Parathyroid adenoma (tissue), 2 donors: ENCODE measurements around the gene GRIA4.

Experiments used
- H2AFZ ChIP-seq: fragments of 300-600 bp; sonication (generic); one replicate; pipeline ENCODE4 v1.7.0; 2017; ENCODE audit warnings: antibody characterized with exemption, mild to moderate bottlenecking
- H3K27ac ChIP-seq: fragments of 300-600 bp; sonication (generic); one replicate; pipeline ENCODE4 v1.7.0; 2017
- H3K27me3 ChIP-seq: fragments of 300-600 bp; sonication (generic); one replicate; pipeline ENCODE4 v1.7.0; 2017; ENCODE audit warnings: low read length; ENCODE audit not compliant: control insufficient read depth, insufficient read depth
- H3K36me3 ChIP-seq: fragments of 300-600 bp; sonication (generic); one replicate; pipeline ENCODE4 v1.7.0; 2017; ENCODE audit warnings: low read length; ENCODE audit not compliant: control insufficient read depth, insufficient read depth
- H3K4me1 ChIP-seq: fragments of 300-600 bp; sonication (generic); one replicate; pipeline ENCODE4 v1.7.0; 2017; ENCODE audit warnings: control low read depth
- H3K4me2 ChIP-seq: fragments of 300-600 bp; sonication (generic); one replicate; pipeline ENCODE4 v1.7.0; 2017; ENCODE audit warnings: low read length
- H3K4me3 ChIP-seq: fragments of 300-600 bp; sonication (generic); one replicate; pipeline ENCODE4 v1.7.0; 2017; ENCODE audit warnings: low read depth, low read length
- H3K79me2 ChIP-seq: fragments of 300-600 bp; sonication (generic); one replicate; pipeline ENCODE4 v1.7.0; 2017; ENCODE audit warnings: control low read depth
- H3K9ac ChIP-seq: fragments of 300-600 bp; sonication (generic); one replicate; pipeline ENCODE4 v1.7.0; 2017; ENCODE audit warnings: mild to moderate bottlenecking
- H3K9me3 ChIP-seq: fragments of 300-600 bp; sonication (generic); one replicate; pipeline ENCODE4 v1.7.0; 2017; ENCODE audit warnings: low read length; ENCODE audit not compliant: control insufficient read depth
- CTCF ChIP-seq: fragments of 300-600 bp; sonication (generic); IDR thresholded peaks from one replicate; pipeline ENCODE4 v1.7.0; 2017; ENCODE audit warnings: antibody characterized with exemption, mild to moderate bottlenecking
- donor health status: primary hyperparathyroidism.

The GRIA4 gene

GRCh38 chr11:105732611-105733010 lies 122.7 kb downstream of the GRIA4 start:
- no peak for TF ChIP-seq CTCF
- no peak overlapping the region for H2AFZ ChIP-seq
- no peaks in the 10 kb centered on the region for H3K4me1 ChIP-seq
- no peaks in the 10 kb centered on the region for H3K79me2 ChIP-seq
- no peak overlapping the region for H3K4me3 ChIP-seq
- no peaks in the 10 kb centered on the region for H3K36me3 ChIP-seq
- H3K4me2 ChIP-seq, result no peak overlapping the region
- no peaks in the 10 kb centered on the region for H3K9me3 ChIP-seq
- no peak overlapping the region for H3K27ac ChIP-seq
- H3K9ac ChIP-seq, result no peak overlapping the region
- H3K27me3 ChIP-seq, result no peaks in the 10 kb centered on the region

GRCh38 chr11:105734426-105734825 lies 124.6 kb downstream of the GRIA4 start:
- Histone ChIP-seq H3K4me1 (no peaks in the 10 kb centered on the region), H3K9me3 (no peaks in the 10 kb centered on the region), H3K4me2 (no peak overlapping the region), H3K4me3 (no peak overlapping the region), H3K27me3 (no peaks in the 10 kb centered on the region), H3K36me3 (no peaks in the 10 kb centered on the region), H2AFZ (no peak overlapping the region), H3K27ac (no peak overlapping the region), H3K79me2 (no peaks in the 10 kb centered on the region), H3K9ac (no peak overlapping the region)
- TF ChIP-seq CTCF, result no peak

GRCh38 chr11:105738251-105738650 lies 128.4 kb downstream of the GRIA4 start:
- H3K4me1 ChIP-seq, result no peaks in the 10 kb centered on the region
- H3K4me2 ChIP-seq, result no peak overlapping the region
- H3K9me3 ChIP-seq, result no peaks in the 10 kb centered on the region
- H2AFZ ChIP-seq, result no peak overlapping the region
- no peaks in the 10 kb centered on the region for H3K79me2 ChIP-seq
- no peak overlapping the region for H3K4me3 ChIP-seq
- H3K9ac ChIP-seq, result no peak overlapping the region
- H3K27me3 ChIP-seq, result no peaks in the 10 kb centered on the region
- no peak overlapping the region for H3K27ac ChIP-seq
- H3K36me3 ChIP-seq, result no peaks in the 10 kb centered on the region
- no peak for TF ChIP-seq CTCF

- TF ChIP-seq CTCF, result no peak
- H3K9ac ChIP-seq, result no peak overlapping the region
- no peaks in the 10 kb centered on the region for H3K27me3 ChIP-seq
These were observed 129.3 kb downstream of the GRIA4 start for GRCh38 chr11:105738986-105739795.

More at GRCh38 chr11:105738986-105739795, 129.3 kb downstream of the GRIA4 start:
- H3K36me3 ChIP-seq, result no peaks in the 10 kb centered on the region
- H3K79me2 ChIP-seq, result no peaks in the 10 kb centered on the region
- no peak overlapping the region for H3K27ac ChIP-seq
- no peak overlapping the region for H2AFZ ChIP-seq
- H3K4me3 ChIP-seq, result no peak overlapping the region
- H3K4me1 ChIP-seq, result no peaks in the 10 kb centered on the region
- H3K9me3 ChIP-seq, result no peaks in the 10 kb centered on the region
- H3K4me2 ChIP-seq, result no peak overlapping the region
